Measurements from ENCODE around the gene ASGR1.

DNA sequence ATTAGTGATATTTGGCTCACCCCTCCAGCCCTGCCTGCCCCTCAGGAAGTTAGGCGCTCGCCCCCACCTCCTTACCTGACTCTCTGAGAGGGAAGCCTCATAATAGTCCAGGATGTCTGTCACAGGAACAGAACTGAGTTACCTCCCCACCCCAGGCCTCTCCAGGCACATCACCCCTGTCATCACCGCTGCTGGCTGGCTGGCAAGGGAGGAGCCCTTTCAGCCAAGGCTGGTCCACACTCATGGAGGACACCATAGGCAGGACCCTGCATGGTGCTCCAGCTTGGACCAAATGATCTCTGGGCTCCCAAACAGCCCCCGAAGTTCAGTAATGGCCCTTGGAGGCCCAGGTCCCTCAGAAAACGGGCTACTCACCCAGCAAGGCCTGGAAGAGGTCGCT lies 39.0 kb upstream of the ASGR1 start:
- TF ChIP-seq, protein P1, sequence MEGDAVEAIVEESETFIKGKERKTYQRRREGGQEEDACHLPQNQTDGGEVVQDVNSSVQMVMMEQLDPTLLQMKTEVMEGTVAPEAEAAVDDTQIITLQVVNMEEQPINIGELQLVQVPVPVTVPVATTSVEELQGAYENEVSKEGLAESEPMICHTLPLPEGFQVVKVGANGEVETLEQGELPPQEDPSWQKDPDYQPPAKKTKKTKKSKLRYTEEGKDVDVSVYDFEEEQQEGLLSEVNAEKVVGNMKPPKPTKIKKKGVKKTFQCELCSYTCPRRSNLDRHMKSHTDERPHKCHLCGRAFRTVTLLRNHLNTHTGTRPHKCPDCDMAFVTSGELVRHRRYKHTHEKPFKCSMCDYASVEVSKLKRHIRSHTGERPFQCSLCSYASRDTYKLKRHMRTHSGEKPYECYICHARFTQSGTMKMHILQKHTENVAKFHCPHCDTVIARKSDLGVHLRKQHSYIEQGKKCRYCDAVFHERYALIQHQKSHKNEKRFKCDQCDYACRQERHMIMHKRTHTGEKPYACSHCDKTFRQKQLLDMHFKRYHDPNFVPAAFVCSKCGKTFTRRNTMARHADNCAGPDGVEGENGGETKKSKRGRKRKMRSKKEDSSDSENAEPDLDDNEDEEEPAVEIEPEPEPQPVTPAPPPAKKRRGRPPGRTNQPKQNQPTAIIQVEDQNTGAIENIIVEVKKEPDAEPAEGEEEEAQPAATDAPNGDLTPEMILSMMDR (conservative IDR thresholded peaks at IDR 0.05; ENCODE audit: low read length) = no peak
- TF ChIP-seq EZH2phosphoT487 (IDR thresholded peaks at IDR 0.05; ENCODE audit: borderline replicate concordance, low read depth, low read length) = no peak

Data from OCI-LY7 (cell line).